RWPE1 (cell line): ENCODE measurements around the gene SATL1.
"Not testable (repeated sequence)": the region's sequence is repeated elsewhere in the genome, so short reads cannot be mapped to it uniquely, and the experiment has no call there.

ENCODE experiments used
- CTCF ChIA-PET: fragments of 350-600 bp; sonication (Branson Sonifier 250); formaldehyde crosslinking; extraction: SDS; loops from one replicate; lab custom pipeline; 2021; lab: Yijun Ruan, JAX
- POLR2A ChIA-PET: fragments of 400-600 bp; formaldehyde crosslinking; extraction: SDS; loops from one replicate; lab custom pipeline; 2020; ENCODE audit warnings: antibody characterized with exemption; ENCODE audit not compliant: low non-redundant PET; lab: Yijun Ruan, JAX
- DNase-seq: peaks from one replicate; pipeline ENCODE4 v3.0.0; 2012; ENCODE audit warnings: low spot score
- H3K27ac ChIP-seq: fragments of 450-650 bp; 2 replicates; pipeline ENCODE4 v1.5.1; 2017
- CTCF ChIP-seq: fragments of 450-650 bp; conservative IDR thresholded peaks from 2 replicates; pipeline ENCODE4 v1.5.1; 2017; ENCODE audit warnings: low read depth, mild to moderate bottlenecking

Gene SATL1

GRCh38 chrX:85084770-85085393 lies 158.7 kb downstream of the SATL1 start:
- no peak overlapping the region for H3K27ac ChIP-seq
- DNase-seq: peak; percentile 17
- ChIA-PET POLR2A (no interaction called here), CTCF (interaction anchor here (0.6 to 1.0 kb wide), 3 partner anchors 11 to 1864 kb away, joined by 3 read pairs; no protein-coding TSS in a partner anchor)
- TF ChIP-seq CTCF: peak; percentile 72

- not testable (repeated sequence) for DNase-seq
Observed at GRCh38 chrX:85077247-85077646, 166.3 kb downstream of the SATL1 start.

GRCh38 chrX:85065512-85066198 lies 177.9 kb downstream of the SATL1 start:
- CTCF ChIA-PET: no interaction called here

More at GRCh38 chrX:85077247-85077646, 166.3 kb downstream of the SATL1 start:
- CTCF ChIA-PET, H3K27ac ChIP-seq, POLR2A ChIA-PET: not testable (repeated sequence)

GRCh38 chrX:85052636-85053343 lies 190.8 kb downstream of the SATL1 start:
- ChIA-PET POLR2A (no interaction called here), CTCF (interaction anchor here (0.7 kb wide), 2 partner anchors 39 to 1377 kb away, joined by 3 read pairs; no protein-coding TSS in a partner anchor)
- H3K27ac ChIP-seq: no peak overlapping the region
- DNase-seq: peak; percentile 30
- TF ChIP-seq CTCF: peak; percentile 44; the same call in 1 of the 2 replicates

More at GRCh38 chrX:85065512-85066198, 177.9 kb downstream of the SATL1 start:
- TF ChIP-seq CTCF: no peak
- no peak overlapping the region for H3K27ac ChIP-seq
- DNase-seq: no peak
- POLR2A ChIA-PET: no interaction called here

GRCh38 chrX:85052205-85052604 lies 191.4 kb downstream of the SATL1 start:
- DNase-seq: peak; percentile 0
- CTCF ChIA-PET: interaction anchor here (0.5 kb wide), 1 partner anchor 1838 kb away, joined by 10 read pairs; no protein-coding TSS in a partner anchor

GRCh38 chrX:85051627-85052026 lies 192.0 kb downstream of the SATL1 start:
- DNase-seq: no peak
- no peak for TF ChIP-seq CTCF
- POLR2A ChIA-PET: no interaction called here
- CTCF ChIA-PET: interaction anchor here (0.5 kb wide), 1 partner anchor 1837 kb away, joined by 10 read pairs; no protein-coding TSS in a partner anchor
- H3K27ac ChIP-seq: no peak overlapping the region

More at GRCh38 chrX:85052205-85052604, 191.4 kb downstream of the SATL1 start:
- no peak overlapping the region for H3K27ac ChIP-seq
- TF ChIP-seq CTCF: no peak
- POLR2A ChIA-PET: no interaction called here
